HepG2 (cell line): ENCODE data around the gene RPS28. TPM values are rescaled to one million over a fixed set of nuclear protein-coding genes. Genes with fewer than 3 reads are reported as not detected.

ENCODE experiments used
- AHR ChIP-seq: IDR thresholded peaks from 2 replicates; pipeline ENCODE4 v1.6.1; 2018; ENCODE audit warnings: missing genetic modification reagents, missing compliant biosample characterization
- BRD4 ChIP-seq: sonication (generic); formaldehyde crosslinking; IDR thresholded peaks from 2 replicates; pipeline ENCODE4 v1.4.0; 2020; ENCODE audit warnings: missing genetic modification reagents
- CENPT ChIP-seq: sonication (generic); formaldehyde crosslinking; IDR thresholded peaks from 2 replicates; pipeline ENCODE4 v1.8.0; 2022; ENCODE audit warnings: low read depth, mild to moderate bottlenecking, moderate library complexity, missing genetic modification reagents
- EEA1 ChIP-seq: sonication (generic); formaldehyde crosslinking; IDR thresholded peaks from 2 replicates; pipeline ENCODE4 v1.5.1; 2020; ENCODE audit warnings: mild to moderate bottlenecking, missing genetic modification reagents, borderline replicate concordance
- FOXK2 ChIP-seq: fragments of 450-650 bp; IDR thresholded peaks from 2 replicates; pipeline ENCODE4 v1.6.1; 2016
- FUBP1 ChIP-seq: sonication (generic); formaldehyde crosslinking; IDR thresholded peaks from 2 replicates; pipeline ENCODE4 v1.5.1; 2020; ENCODE audit warnings: missing genetic modification reagents, mild to moderate bottlenecking, borderline replicate concordance
- HDAC1 ChIP-seq: sonication (generic); formaldehyde crosslinking; IDR thresholded peaks from 2 replicates; pipeline ENCODE4 v1.5.1; 2020; ENCODE audit warnings: mild to moderate bottlenecking, missing genetic modification reagents
- HIVEP1 ChIP-seq: sonication (generic); formaldehyde crosslinking; IDR thresholded peaks from 2 replicates; pipeline ENCODE4 v1.4.0; 2020; ENCODE audit warnings: mild to moderate bottlenecking, missing genetic modification reagents
- HMGA1 ChIP-seq: sonication (generic); formaldehyde crosslinking; conservative IDR thresholded peaks from 2 replicates; pipeline ENCODE4 v1.4.0; 2020; ENCODE audit warnings: missing genetic modification reagents
- HNRNPH1 ChIP-seq: fragments of 200-400 bp; formaldehyde crosslinking; optimal IDR thresholded peaks from 2 replicates; pipeline ENCODE3; 2017; ENCODE audit warnings: mild to moderate bottlenecking, low read depth, low read length
- HNRNPLL ChIP-seq: fragments of 200-400 bp; formaldehyde crosslinking; IDR thresholded peaks from 2 replicates; pipeline ENCODE4 v1.6.1; 2017; ENCODE audit warnings: mild to moderate bottlenecking, low read depth, low read length; ENCODE audit not compliant: poor library complexity, severe bottlenecking
- NFIB ChIP-seq: sonication (generic); formaldehyde crosslinking; IDR thresholded peaks from 2 replicates; pipeline ENCODE4 v1.9.0; 2021; ENCODE audit warnings: missing genetic modification reagents, mild to moderate bottlenecking, borderline replicate concordance
- SALL1 ChIP-seq: sonication (generic); formaldehyde crosslinking; IDR thresholded peaks from 2 replicates; pipeline ENCODE4 v1.8.0; 2022; ENCODE audit warnings: mild to moderate bottlenecking, missing genetic modification reagents
- SIN3A ChIP-seq: IDR thresholded peaks from 2 replicates; pipeline ENCODE4 v1.6.1; 2011; ENCODE audit warnings: low read depth, mild to moderate bottlenecking, control low read depth, low read length, borderline replicate concordance
- ZNF12 ChIP-seq: sonication (generic); formaldehyde crosslinking; IDR thresholded peaks from 2 replicates; pipeline ENCODE4 v1.5.0; 2020; ENCODE audit warnings: missing genetic modification reagents
- ZNF275 ChIP-seq: sonication (generic); formaldehyde crosslinking; IDR thresholded peaks from 2 replicates; pipeline ENCODE4 v1.8.0; 2022; ENCODE audit warnings: missing genetic modification reagents, mild to moderate bottlenecking, inconsistent platforms, borderline replicate concordance
- ZNF639 ChIP-seq: conservative IDR thresholded peaks from 2 replicates; pipeline ENCODE4 v1.6.1; 2018; ENCODE audit warnings: missing genetic modification reagents
- ZNF644 ChIP-seq: IDR thresholded peaks from 2 replicates; pipeline ENCODE4 v1.6.1; 2016; ENCODE audit warnings: low read depth
- ZNF784 ChIP-seq: sonication (generic); formaldehyde crosslinking; IDR thresholded peaks from 2 replicates; pipeline ENCODE4 v1.5.1; 2020; ENCODE audit warnings: missing genetic modification reagents, mild to moderate bottlenecking, borderline replicate concordance
- ZNF883 ChIP-seq: sonication (generic); formaldehyde crosslinking; IDR thresholded peaks from 2 replicates; pipeline ENCODE4 v1.5.1; 2020; ENCODE audit warnings: mild to moderate bottlenecking, missing genetic modification reagents; ENCODE audit errors: not compliant biosample characterization
- polyA plus RNA-seq, 8 experiments: library from polyadenylated mRNA; depleted of rRNA in 3 of 8; stranded (reverse) in 7 of 8; unstranded in 1 of 8; fragments of >200 nt; fragmentation: Illumina TruSeq in 4 of 8; extraction: Trizol in 4 of 8; gene quantifications; 2 replicates each; pipeline versions ENCODE4 v1.2.1 to v1.2.3, GENCODE V29; 2011 to 2016; ENCODE audit warnings: low read depth in 4 of 8, missing spikeins in 1 of 8, mixed read lengths in 1 of 8; ENCODE audit not compliant: insufficient read depth in 1 of 8
- total RNA-seq, 5 experiments: library from RNA; depleted of rRNA; stranded (reverse); fragments of >200 nt; fragmentation: Illumina TruSeq; extraction: Trizol; gene quantifications; 2 replicates each; pipeline ENCODE4 v1.2.3, GENCODE V29; 2016; ENCODE audit warnings: low read depth in 1 of 5
- TF ChIP-seq, protein P1 (sequence below): sonication (generic); formaldehyde crosslinking; IDR thresholded peaks from 2 replicates; pipeline ENCODE4 v1.4.0; 2020; ENCODE audit warnings: mild to moderate bottlenecking, missing genetic modification reagents
- TF ChIP-seq, protein P2 (sequence below): sonication (generic); formaldehyde crosslinking; IDR thresholded peaks from 2 replicates; pipeline ENCODE4 v1.8.1; 2022; ENCODE audit warnings: mild to moderate bottlenecking, missing genetic modification reagents

RPS28 gene
- total and polyA plus RNA-seq, 2 of the 13 experiments (the other 11 are each of a cell fraction or from before 2014, with no cell fraction given), result 281 to 545 TPM

- no peak for TF ChIP-seq EEA1 (CRISPR knock-in tag)
- no peak for TF ChIP-seq HIVEP1
- TF ChIP-seq ZNF644 (CRISPR knock-in tag), result peak; percentile 22; the same call in 1 of the 2 replicates
- no peak for TF ChIP-seq FUBP1 (CRISPR knock-in tag)
- no peak for TF ChIP-seq ZNF639 (CRISPR knock-in tag)
- no peak for TF ChIP-seq BRD4 (CRISPR knock-in tag)
- TF ChIP-seq FOXK2, result no peak
- TF ChIP-seq SALL1 (CRISPR knock-in tag), result peak; percentile 86
- no peak for TF ChIP-seq NFIB (CRISPR knock-in tag)
- TF ChIP-seq SIN3A, result no peak
- TF ChIP-seq, protein P1, sequence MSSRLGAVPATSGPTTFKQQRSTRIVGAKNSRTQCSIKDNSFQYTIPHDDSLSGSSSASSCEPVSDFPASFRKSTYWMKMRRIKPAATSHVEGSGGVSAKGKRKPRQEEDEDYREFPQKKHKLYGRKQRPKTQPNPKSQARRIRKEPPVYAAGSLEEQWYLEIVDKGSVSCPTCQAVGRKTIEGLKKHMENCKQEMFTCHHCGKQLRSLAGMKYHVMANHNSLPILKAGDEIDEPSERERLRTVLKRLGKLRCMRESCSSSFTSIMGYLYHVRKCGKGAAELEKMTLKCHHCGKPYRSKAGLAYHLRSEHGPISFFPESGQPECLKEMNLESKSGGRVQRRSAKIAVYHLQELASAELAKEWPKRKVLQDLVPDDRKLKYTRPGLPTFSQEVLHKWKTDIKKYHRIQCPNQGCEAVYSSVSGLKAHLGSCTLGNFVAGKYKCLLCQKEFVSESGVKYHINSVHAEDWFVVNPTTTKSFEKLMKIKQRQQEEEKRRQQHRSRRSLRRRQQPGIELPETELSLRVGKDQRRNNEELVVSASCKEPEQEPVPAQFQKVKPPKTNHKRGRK (CRISPR knock-in tag), result no peak
- no peak for TF ChIP-seq AHR (CRISPR knock-in tag)
- no peak for TF ChIP-seq ZNF883 (CRISPR knock-in tag)
- no peak for TF ChIP-seq HNRNPLL
- TF ChIP-seq, protein P2, sequence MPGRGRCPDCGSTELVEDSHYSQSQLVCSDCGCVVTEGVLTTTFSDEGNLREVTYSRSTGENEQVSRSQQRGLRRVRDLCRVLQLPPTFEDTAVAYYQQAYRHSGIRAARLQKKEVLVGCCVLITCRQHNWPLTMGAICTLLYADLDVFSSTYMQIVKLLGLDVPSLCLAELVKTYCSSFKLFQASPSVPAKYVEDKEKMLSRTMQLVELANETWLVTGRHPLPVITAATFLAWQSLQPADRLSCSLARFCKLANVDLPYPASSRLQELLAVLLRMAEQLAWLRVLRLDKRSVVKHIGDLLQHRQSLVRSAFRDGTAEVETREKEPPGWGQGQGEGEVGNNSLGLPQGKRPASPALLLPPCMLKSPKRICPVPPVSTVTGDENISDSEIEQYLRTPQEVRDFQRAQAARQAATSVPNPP (CRISPR knock-in tag), result no peak
- TF ChIP-seq HNRNPH1, result no peak
- TF ChIP-seq CENPT (CRISPR knock-in tag), result no peak
- TF ChIP-seq HDAC1, result peak; percentile 54; the same call in 1 of the 2 replicates
- no peak for TF ChIP-seq ZNF12 (CRISPR knock-in tag)
- no peak for TF ChIP-seq ZNF784
- no peak for TF ChIP-seq HMGA1 (CRISPR knock-in tag)
- TF ChIP-seq ZNF275 (CRISPR knock-in tag), result no peak
Measured at GRCh38 chr19:8355631-8356402, 34.5 kb downstream of the RPS28 start (continued).
